ENCODE results near the gene THEMIS. TPM values are rescaled to one million over a fixed set of nuclear protein-coding genes. Genes with fewer than 3 reads are reported as not detected.

Gene THEMIS
- total RNA-seq, 1 experiment from 2014 or later, result not detected

GRCh38 chr6:127732927-127733326 lies 167.9 kb downstream of the THEMIS start (continued):
- TF ChIP-seq E2F4 (CRISPR knock-in tag; IDR thresholded peaks at IDR 0.05; ENCODE audit: borderline replicate concordance, low read depth), result no peak
- no peak for TF ChIP-seq IRF1 (CRISPR knock-in tag; IDR thresholded peaks at IDR 0.05)
- TF ChIP-seq ESRRA (CRISPR knock-in tag; IDR thresholded peaks at IDR 0.05; ENCODE audit: borderline replicate concordance), result no peak
- TF ChIP-seq ZNF317 (CRISPR knock-in tag; IDR thresholded peaks at IDR 0.05; ENCODE audit: borderline replicate concordance, low read depth), result no peak
- TF ChIP-seq PRDM15 (CRISPR knock-in tag; IDR thresholded peaks at IDR 0.05), result no peak
- TF ChIP-seq GABPB1 (CRISPR knock-in tag; IDR thresholded peaks at IDR 0.05), result no peak

GRCh38 chr6:127727260-127727953 lies 173.5 kb downstream of the THEMIS start:
- ATAC-seq, result no peak
- H3K4me3 Mint-ChIP-seq, result no peak overlapping the region
- H3K36me3 Mint-ChIP-seq, result no peaks in the 10 kb centered on the region
- TF ChIP-seq SOX15 (CRISPR knock-in tag; IDR thresholded peaks at IDR 0.05) (no peak), ZMAT4 (CRISPR knock-in tag; IDR thresholded peaks at IDR 0.05) (no peak), TEAD4 (CRISPR knock-in tag; IDR thresholded peaks at IDR 0.05) (no peak), NR2C2 (CRISPR knock-in tag; IDR thresholded peaks at IDR 0.05) (no peak), HMGXB4 (CRISPR knock-in tag; IDR thresholded peaks at IDR 0.05) (no peak), JAZF1 (CRISPR knock-in tag; IDR thresholded peaks at IDR 0.05) (no peak), ZNF219 (CRISPR knock-in tag; IDR thresholded peaks at IDR 0.05; ENCODE audit: borderline replicate concordance) (no peak), ZNF425 (CRISPR knock-in tag; conservative IDR thresholded peaks at IDR 0.05) (no peak), USF2 (CRISPR knock-in tag; IDR thresholded peaks at IDR 0.05) (no peak), CDX4 (CRISPR knock-in tag; IDR thresholded peaks at IDR 0.05; ENCODE audit: borderline replicate concordance) (no peak), RELA (CRISPR knock-in tag; IDR thresholded peaks at IDR 0.05; ENCODE audit: borderline replicate concordance) (no peak)
- ChIA-PET CTCF (interaction anchor here (1.2 kb wide), 1 partner anchor 8 kb away, joined by 3 read pairs; no protein-coding TSS in a partner anchor), POLR2A (no interaction called here)
- DNase-seq (ENCODE audit: low spot score), result no peak
- no peaks in the 10 kb centered on the region for H3K27me3 Mint-ChIP-seq (ENCODE audit: low read depth)
- H3K4me1 Mint-ChIP-seq, result peaks cover 10% of the 10 kb centered on the region
- H3K27ac Mint-ChIP-seq, result no peak overlapping the region
- H3K9me3 Mint-ChIP-seq, result no peaks in the 10 kb centered on the region
